LNCAP (cell line): ENCODE results near the gene MAN2A1.

ENCODE experiments used
- TF ChIP-seq, protein P1 (sequence below): fragments of 450-650 bp; IDR thresholded peaks from 2 replicates; pipeline ENCODE4 v1.5.1; 2017; ENCODE audit warnings: mild to moderate bottlenecking

MAN2A1 gene

DNA sequence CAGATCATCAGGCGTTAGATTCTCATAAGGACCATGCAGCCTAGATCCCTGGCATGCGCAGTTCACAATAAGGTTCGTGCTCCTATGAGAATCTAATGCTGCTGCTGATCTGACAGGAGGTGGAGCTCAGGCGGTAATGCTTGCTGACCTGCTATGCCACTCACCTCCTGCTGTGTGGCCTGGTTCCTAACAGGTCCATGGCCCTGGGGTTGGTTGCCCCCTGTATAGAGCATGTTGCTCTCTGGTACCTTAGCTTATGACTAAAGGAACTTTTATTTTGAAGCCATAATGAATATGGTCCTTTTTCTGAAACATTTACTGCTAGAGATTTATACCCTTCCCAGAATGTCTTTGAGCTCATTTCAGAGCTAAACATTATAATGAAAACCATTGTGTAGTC lies 3.1 kb downstream of the MAN2A1 start:
- TF ChIP-seq, protein P1, sequence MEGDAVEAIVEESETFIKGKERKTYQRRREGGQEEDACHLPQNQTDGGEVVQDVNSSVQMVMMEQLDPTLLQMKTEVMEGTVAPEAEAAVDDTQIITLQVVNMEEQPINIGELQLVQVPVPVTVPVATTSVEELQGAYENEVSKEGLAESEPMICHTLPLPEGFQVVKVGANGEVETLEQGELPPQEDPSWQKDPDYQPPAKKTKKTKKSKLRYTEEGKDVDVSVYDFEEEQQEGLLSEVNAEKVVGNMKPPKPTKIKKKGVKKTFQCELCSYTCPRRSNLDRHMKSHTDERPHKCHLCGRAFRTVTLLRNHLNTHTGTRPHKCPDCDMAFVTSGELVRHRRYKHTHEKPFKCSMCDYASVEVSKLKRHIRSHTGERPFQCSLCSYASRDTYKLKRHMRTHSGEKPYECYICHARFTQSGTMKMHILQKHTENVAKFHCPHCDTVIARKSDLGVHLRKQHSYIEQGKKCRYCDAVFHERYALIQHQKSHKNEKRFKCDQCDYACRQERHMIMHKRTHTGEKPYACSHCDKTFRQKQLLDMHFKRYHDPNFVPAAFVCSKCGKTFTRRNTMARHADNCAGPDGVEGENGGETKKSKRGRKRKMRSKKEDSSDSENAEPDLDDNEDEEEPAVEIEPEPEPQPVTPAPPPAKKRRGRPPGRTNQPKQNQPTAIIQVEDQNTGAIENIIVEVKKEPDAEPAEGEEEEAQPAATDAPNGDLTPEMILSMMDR, result no peak

DNA sequence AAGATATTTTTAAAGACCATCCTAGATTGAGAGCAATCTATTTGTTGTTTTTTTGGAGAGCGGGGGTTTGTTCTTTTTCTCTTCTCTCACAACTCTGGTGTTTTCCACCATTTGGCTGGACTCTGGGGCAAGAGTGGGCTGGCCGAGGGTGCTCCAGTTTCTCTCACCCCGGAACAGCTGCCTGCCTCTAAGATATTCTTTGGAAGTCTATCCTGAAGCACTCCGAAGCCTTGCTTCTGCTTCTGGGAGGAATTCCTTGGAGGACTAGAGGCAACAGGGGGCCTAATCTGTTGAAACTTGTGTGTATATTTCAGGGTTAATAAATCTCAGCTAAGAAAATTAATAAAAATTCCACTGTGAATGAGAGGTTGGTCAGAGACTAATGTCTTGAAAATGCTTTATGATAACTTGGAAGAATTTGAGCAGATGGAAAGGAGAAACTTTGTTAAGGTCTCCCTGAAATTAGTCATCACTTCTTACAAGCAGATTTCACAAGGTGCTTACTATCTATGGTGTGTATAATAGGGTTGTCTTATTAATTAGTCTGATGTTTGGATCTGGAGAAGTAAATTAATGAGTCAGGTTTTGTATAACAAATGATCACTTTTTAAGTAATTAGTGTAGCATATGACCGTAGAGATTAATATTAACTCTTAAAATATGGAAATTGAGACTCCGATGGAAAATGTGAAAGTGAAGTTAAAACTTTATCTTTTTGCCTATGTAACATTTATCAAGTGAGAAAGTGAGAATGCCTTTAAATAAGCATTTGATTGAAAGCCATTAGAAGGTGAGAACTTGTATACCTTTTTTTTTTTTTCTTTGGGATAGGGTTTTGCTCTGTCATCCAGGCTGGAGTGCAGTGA lies 4.0 kb downstream of the MAN2A1 start:
- TF ChIP-seq, protein P1, result no peak

DNA sequence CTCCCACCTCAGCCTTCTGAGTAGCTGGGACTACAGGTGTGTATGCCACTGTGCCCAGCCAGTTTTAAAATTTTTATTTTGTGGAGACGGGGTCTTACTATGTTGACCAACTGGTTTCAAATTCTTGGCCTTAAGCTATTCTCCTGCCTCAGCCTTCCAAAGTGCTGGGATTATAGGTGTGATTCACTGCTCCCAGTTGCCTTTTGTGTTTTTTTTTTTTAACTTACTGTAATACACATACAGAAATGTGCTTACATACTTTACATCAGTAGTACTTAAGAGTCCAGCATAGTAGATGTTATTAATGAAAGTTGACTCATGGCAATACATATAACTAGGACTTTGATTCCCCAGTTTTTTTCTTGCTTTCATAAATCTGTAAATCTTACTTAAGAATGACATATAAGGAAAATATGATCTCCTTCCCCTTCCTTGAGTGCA lies 4.7 kb downstream of the MAN2A1 start:
- TF ChIP-seq, protein P1, result no peak

DNA sequence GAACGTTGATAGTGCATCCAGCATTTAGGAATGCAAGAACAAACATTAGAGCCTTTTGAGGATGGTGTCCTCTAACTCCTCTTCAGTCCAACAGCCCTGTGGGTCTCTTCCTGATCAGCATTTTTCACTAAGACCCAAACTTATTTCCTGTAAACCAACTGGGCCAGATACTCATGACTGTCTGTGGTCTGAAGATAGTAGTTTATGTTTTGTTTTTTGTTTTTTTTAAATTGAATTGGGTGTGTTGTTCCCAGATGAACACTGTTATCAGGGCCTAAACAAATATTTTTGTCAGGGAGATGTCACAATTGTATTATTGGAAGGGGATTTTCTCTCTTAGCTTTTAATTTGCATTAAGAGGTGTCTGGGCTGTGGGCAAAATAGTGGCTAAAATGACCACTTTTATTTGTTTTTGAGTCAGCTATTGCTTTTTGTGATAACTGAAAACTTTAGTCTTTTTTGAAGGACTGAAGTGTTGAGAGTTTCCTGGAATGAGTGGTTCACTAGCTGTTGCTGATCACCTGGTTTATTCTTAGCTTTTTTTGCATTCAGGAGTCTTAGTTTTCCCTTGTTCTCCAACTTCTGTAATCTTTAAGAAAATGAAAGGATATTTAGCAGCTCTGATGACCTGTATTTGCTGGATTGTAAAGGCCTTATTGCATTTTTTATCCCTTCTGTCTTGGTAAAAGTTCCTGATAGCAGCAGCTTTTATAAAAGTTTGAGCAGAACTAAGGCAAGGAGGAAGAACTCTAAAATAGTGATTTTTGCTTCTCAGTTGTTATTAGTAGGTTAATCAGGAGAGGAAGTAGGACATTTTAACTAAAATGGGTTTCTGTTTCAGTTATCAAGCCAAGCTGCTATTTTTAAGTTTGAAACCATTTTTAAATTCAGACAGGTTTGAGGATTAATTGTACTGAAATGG lies 5.5 kb downstream of the MAN2A1 start:
- TF ChIP-seq, protein P1, result no peak

GRCh38 chr5:109697339-109697738 lies 7.6 kb downstream of the MAN2A1 start:
- TF ChIP-seq, protein P1, result no peak

- TF ChIP-seq, protein P1, result no peak
These were observed 10.9 kb downstream of the MAN2A1 start for GRCh38 chr5:109700516-109701153.

- TF ChIP-seq, protein P1, result no peak
These were observed 11.5 kb downstream of the MAN2A1 start for GRCh38 chr5:109701252-109701651.
